Adipose tissue (tissue), 3 donors: ENCODE data around the gene LDAH. TPM values are rescaled to one million over a fixed set of nuclear protein-coding genes. Genes with fewer than 3 reads are reported as not detected.

Source experiments
- H3K27ac ChIP-seq: one replicate; pipeline ENCODE4 v1.5.1; 2013; ENCODE audit warnings: low read depth, low read length
- WGBS, 3 donors: extraction: QIAGEN DNeasy Blood & Tissue Kit; methylation state at CpG; one replicate each; pipeline ENCODE4 v1.1.7; 2013; 5-methylcytosine and 5-hydroxymethylcytosine counted together
- polyA plus RNA-seq, 3 donors: library from polyadenylated mRNA; stranded (reverse); fragments of 200-250 nt; gene quantifications; one replicate each; pipeline ENCODE4 v1.2.3, GENCODE V29; 2013
- donor health status: healthy with polysubstance abuse.
- donor health status: Bipolar disorder and iron deficiency.
- donor health status: healthy.

The LDAH gene
- polyA plus RNA-seq, 3 donors, result 6.3 to 8.2 (median 7.0) TPM

DNA sequence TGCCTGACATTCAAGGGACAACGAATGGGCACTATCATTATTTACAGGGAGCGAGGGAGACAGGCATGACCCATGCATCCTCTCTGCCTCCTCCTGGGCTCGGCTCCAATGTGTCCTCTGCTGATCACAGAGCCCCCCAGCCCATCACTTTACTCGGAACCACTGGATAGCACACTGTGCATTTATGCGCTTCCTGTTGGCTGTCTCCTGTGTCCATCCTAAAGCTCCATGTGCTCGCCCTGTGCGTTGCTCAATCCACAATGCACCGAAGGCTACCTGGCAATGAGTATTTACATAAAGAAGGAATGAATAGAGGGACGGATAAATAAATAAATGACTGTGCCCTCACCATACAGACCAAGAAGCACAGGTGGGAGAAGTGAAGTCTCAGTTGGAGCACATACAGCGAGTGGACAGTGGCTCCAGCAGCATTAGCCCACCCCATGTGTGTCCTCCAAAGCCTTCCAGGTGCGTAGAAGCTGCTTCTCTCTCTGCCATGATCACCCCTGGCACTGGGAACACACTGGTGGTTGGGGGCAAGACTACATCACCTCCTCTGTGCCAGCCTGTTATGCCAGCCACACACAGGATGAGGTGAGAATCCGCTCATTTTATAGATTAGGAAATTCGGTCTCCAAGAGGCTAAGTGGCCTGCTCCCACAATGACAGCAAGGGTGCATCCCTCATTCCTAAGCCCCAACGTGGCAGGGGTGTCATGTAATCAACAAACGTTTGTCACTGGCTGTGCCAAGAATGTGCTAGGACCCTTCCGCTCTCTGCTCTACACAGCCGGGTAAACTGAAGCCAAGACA, 158.3 kb downstream of the LDAH start:
- 25 to 38% (median 33%) methylated on average over 17 of the region's 17 CpGs for WGBS, 3 donors
- no peak overlapping the region for H3K27ac ChIP-seq

DNA sequence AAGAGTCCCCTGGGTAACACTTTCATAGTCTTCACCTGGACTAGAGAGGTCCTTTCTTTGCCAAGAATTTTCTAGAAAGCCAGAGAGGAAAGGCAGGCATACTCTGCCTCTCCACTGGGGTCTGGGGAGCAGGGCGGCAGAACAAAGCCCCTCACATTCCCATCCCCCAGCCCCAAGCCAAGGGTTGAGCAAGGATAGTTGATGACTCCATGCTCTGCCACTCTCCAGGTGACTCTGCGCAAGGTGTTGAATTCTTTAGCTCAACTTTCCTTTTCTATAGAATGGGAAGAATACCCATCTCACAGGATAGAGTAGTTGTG, 158.9 kb downstream of the LDAH start:
- WGBS, 3 donors, result 34 to 67% (median 54%) methylated on average over 2 of the region's 2 CpGs
- H3K27ac ChIP-seq, result no peak overlapping the region

GRCh38 chr2:20663196-20664070, 159.5 kb downstream of the LDAH start:
- H3K27ac ChIP-seq, result no peak overlapping the region
- 38 to 52% (median 49%) methylated on average over 7 of the region's 7 CpGs for WGBS, 3 donors

GRCh38 chr2:20662308-20662937, 160.5 kb downstream of the LDAH start:
- WGBS, 3 donors, result 60 to 77% (median 73%) methylated on average over 5 of the region's 5 CpGs
- H3K27ac ChIP-seq, result no peak overlapping the region

GRCh38 chr2:20661421-20662307, 161.2 kb downstream of the LDAH start:
- H3K27ac ChIP-seq, result no peak overlapping the region
- WGBS, 3 donors, result 24 to 34% (median 33%) methylated on average over 11 of the region's 11 CpGs

- WGBS, 3 donors, result 43 to 58% (median 56%) methylated on average over 8 of the region's 8 CpGs
- H3K27ac ChIP-seq, result no peak overlapping the region
These were observed 162.1 kb downstream of the LDAH start for GRCh38 chr2:20660506-20661420.

- WGBS, 3 donors, result 71 to 72% (median 72%) methylated on average over 4 of the region's 4 CpGs
- no peak overlapping the region for H3K27ac ChIP-seq
These were observed 165.2 kb downstream of the LDAH start for GRCh38 chr2:20657522-20658235.

- H3K27ac ChIP-seq, result no peak overlapping the region
- 75 to 88% (median 82%) methylated on average over 7 of the region's 7 CpGs for WGBS, 3 donors
These were observed 166.3 kb downstream of the LDAH start for GRCh38 chr2:20656561-20656960.

GRCh38 chr2:20654535-20654813, 168.4 kb downstream of the LDAH start:
- WGBS, 3 donors, result 77 to 86% (median 83%) methylated on average over 2 of the region's 2 CpGs
- no peak overlapping the region for H3K27ac ChIP-seq

DNA sequence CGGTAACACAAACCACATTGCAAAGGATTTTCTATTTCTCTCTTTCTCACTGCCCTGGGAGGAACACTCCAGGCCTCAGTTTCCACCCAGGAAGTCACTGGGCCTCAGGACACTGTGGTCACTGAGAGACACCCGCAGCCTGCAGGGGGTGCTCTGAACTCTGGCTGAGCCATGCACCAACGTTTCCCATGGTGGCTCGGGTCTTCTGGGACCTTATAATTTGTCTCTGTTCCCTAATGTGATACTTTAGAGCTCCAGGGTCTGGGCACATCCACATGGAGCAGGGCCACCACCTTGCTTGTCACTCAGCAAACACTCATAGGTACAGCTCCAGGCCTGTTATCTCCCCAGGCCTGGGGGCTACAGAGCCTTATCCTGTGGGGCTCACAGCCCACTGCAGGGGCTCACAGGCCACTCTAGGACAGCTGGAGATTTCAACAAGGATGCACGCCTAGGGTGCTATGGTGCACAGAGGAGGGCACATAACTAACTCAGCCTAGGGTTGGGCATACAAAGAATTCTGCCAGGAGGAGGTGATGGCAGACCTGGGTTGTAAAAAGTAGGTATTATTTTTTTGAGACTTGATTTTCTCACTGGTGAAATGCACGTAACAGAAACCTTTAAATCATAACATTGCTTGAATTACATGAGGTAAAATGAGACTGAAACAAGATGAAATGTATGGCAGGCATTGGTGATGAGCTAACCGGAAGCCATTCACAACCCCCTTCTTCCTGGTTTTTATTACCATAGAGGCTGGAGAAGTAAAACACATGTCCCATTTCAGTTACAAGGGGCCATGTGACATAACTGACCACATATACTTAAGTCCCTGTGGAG, 169.0 kb downstream of the LDAH start:
- H3K27ac ChIP-seq, result no peak overlapping the region
- 78 to 89% (median 85%) methylated on average over 7 of the region's 7 CpGs for WGBS, 3 donors

DNA sequence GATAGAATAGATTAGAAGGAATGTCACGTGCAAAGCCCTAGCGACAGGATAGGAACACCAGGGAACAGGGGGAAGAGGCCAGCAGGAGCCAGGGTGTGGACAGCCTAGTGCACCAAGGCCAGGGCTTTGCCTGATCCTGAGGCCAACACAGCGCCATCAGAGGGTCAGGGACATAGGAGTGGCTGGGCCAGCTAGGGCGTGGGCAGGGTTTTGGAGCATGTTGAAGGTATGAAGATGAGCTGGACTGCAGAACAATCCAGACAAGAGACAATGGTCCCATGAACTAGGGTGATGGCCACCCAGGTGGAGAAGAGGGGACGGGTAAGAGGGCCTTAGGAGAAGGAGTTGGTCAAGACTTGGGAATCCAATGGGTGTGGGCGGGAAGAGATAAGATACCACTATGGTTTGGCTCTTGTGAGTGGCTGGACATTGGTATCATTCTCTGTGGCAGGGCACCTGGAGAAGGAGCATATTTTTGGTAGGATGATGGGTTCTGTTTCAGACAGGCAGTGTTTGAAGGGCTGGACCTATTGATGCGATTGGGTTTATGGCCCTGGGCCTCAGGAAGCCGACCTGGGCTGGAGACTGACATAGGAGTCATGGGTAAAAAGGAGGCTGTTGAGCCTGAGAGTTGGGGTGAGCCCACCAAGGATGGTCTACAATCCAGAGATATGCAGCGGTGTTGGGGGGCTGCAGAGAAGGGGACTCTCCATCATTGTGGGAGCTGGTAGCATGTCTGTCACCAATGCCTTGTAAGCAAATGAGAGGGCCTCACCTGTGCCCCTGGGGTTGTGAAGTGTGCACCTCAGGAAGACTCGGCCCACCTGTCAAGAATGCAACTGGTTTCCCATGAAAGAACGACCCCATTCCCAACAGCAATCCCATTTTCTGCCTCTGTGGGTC, 170.0 kb downstream of the LDAH start:
- H3K27ac ChIP-seq, result no peak overlapping the region
- WGBS, 3 donors, result 94 to 98% (median 96%) methylated on average over 11 of the region's 11 CpGs

DNA sequence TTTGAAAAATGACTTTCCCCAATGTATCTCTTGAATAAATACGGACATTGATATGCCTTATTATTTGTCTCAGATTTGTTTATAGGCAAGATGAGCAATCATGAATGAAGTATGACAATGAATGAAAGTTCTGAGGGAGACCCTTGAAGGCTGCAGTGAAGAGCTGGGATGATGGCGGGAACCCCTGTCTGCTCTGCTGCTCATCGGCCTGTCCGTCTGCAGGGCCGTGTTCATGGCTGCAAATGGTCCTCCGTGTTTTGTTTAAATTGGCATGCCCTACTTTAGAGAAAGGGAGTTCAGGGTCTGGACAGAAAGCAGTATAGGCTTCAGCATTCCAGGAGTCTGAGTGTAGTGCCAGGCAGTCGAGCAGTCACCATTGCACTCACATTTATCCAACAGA, 170.8 kb downstream of the LDAH start:
- WGBS, 3 donors, result 90 to 96% (median 92%) methylated on average over 7 of the region's 7 CpGs
- no peak overlapping the region for H3K27ac ChIP-seq

DNA sequence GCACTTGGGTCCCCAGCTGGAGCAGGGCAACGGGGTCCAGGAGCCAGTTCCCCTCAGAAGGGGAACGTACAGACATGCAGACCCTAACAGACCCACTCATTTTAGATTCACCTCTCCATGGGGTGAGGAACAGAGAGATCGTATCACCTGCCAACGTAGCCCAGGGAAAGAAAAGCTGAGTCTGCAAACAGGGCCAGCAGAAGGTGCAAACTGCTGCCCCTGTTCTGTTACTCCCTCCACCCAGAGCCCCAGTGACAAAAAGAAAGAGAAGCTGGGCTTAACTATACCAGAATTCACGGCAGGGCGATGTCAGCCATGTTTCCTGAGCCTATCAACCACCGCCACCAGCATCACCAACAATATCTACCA, 171.2 kb downstream of the LDAH start:
- WGBS, 3 donors, result 67 to 73% (median 71%) methylated on average over 7 of the region's 7 CpGs

GRCh38 chr2:20650877-20651730, 171.8 kb downstream of the LDAH start, which contains the start of gene HS1BP3:
Gene HS1BP3 (minus strand): TSS chr2:20651098. CDS start chr2:20651063, 35 bp downstream.
- 0 to 2% (median 1%) methylated on average over 54 to 72 of the region's 72 CpGs for WGBS, 3 donors
- H3K27ac ChIP-seq, result peak within 1 kb of the TSS; percentile 40

More for the DNA sequence above, 171.2 kb downstream of the LDAH start:
- H3K27ac ChIP-seq, result no peak overlapping the region
